Aorta (tissue), 5 donors: Measurements from ENCODE around the gene SERPINE1. TPM values are rescaled to one million over a fixed set of nuclear protein-coding genes. Genes with fewer than 3 reads are reported as not detected.
"Not testable (repeated sequence)": the region's sequence is repeated elsewhere in the genome, so short reads cannot be mapped to it uniquely, and the experiment has no call there.

Experiments used
- ATAC-seq: fragments of 200-7000 bp; cut with Tn5 transposase; one replicate; pipeline ENCODE4 v1.9.1; 2022; ENCODE audit warnings: moderate library complexity; ENCODE audit not compliant: low FRiP score
- DNase-seq, 2 donors: peaks; one replicate each; pipeline ENCODE4 v3.0.0-alpha.2; 2020
- H3K27ac ChIP-seq, 2 donors: one replicate each; pipeline ENCODE4 v1.5.1; 2013; ENCODE audit warnings: low read length in 2 of 2, mild to moderate bottlenecking in 2 of 2, moderate library complexity in 2 of 2, control low read depth in 1 of 2, inconsistent platforms in 1 of 2, low read depth in 1 of 2
- H3K27me3 ChIP-seq, 2 donors: one replicate each; pipeline ENCODE4 v1.6.1; 2013; ENCODE audit warnings: control low read depth in 1 of 2, low read length in 1 of 2, mild to moderate bottlenecking in 1 of 2, moderate library complexity in 1 of 2; ENCODE audit not compliant: insufficient read depth in 2 of 2, control insufficient read depth in 1 of 2
- H3K36me3 ChIP-seq, 2 donors: one replicate each; pipeline ENCODE4 v1.6.1; 2013; ENCODE audit warnings: control low read depth in 1 of 2, low read length in 1 of 2, mild to moderate bottlenecking in 1 of 2; ENCODE audit not compliant: insufficient read depth in 2 of 2, control insufficient read depth in 1 of 2
- H3K4me1 ChIP-seq, 2 donors: one replicate each; pipeline ENCODE4 v1.6.1; 2013; ENCODE audit warnings: low read length in 2 of 2, control low read depth in 1 of 2, mild to moderate bottlenecking in 1 of 2, moderate library complexity in 1 of 2; ENCODE audit not compliant: insufficient read depth in 2 of 2, control insufficient read depth in 1 of 2
- H3K4me3 ChIP-seq, 2 donors: one replicate each; pipeline ENCODE4 v1.5.1; 2013; ENCODE audit warnings: low read length in 2 of 2, control low read depth in 1 of 2, mild to moderate bottlenecking in 1 of 2
- H3K9me3 ChIP-seq: one replicate; pipeline ENCODE4 v1.6.1; 2013; ENCODE audit warnings: mild to moderate bottlenecking, low read length; ENCODE audit not compliant: control insufficient read depth
- WGBS, 2 donors: extraction: QIAGEN DNeasy Blood & Tissue Kit; methylation state at CpG; one replicate each; pipeline ENCODE4 v1.1.7; 2013; 5-methylcytosine and 5-hydroxymethylcytosine counted together
- intact Hi-C, 2 donors: fragments of 100-400 bp; cut with DNase I; formaldehyde crosslinking; loops; one replicate each; pipeline versions ENCODE4 v1.14.2 to v1.15.0; 2022
- polyA plus RNA-seq, 2 donors: library from polyadenylated mRNA; stranded (reverse); fragments of 200-250 nt; gene quantifications; one replicate each; pipeline ENCODE4 v1.2.3, GENCODE V29; 2013
- total RNA-seq, 2 donors: library from RNA; stranded (reverse); fragmentation: NEBNext Ultra II Directional; extraction: Animal tissue kit (Norgen Biotek cat#: 25700); gene quantifications; one replicate each; pipeline ENCODE4 v1.2.1, GENCODE V29; 2021
- donor health status: healthy with polysubstance abuse.
- donor health status: Bipolar disorder and iron deficiency.
- donor health status: DM: no; HTN: no; CAD: no.
- donor health status: DM: no; HTN: no; CAD: no.
- donor health status: DM: yes; HTN: yes; CAD: no.

SERPINE1 gene
- total and polyA plus RNA-seq, 4 donors = 57.1 to 693 (median 104) TPM

- no peaks in the 10 kb centered on the region for H3K4me1 ChIP-seq
- no peak overlapping the region for H3K4me3 ChIP-seq
- intact Hi-C loops = no loop called here
- H3K36me3 ChIP-seq = peaks cover 0 to 2% of the 10 kb centered on the region in 2 donors
- H3K9me3 ChIP-seq = no peaks in the 10 kb centered on the region
- no peak overlapping the region for H3K27ac ChIP-seq
- no peak for ATAC-seq
- H3K27me3 ChIP-seq = no peaks in the 10 kb centered on the region
- WGBS, 2 donors = 96% methylated on average over 41 of the region's 41 CpGs
- no peak for DNase-seq
These were observed 37.9 kb upstream of the SERPINE1 start for GRCh38 chr7:101088858-101089529.

- no peak overlapping the region for H3K4me3 ChIP-seq
- ATAC-seq (no peak), DNase-seq (no peak)
- WGBS, 2 donors = 86 to 91% methylated on average over 9 of the region's 9 CpGs
- H3K9me3 ChIP-seq = no peaks in the 10 kb centered on the region
- intact Hi-C loops = no loop called here
- H3K27me3 ChIP-seq = no peaks in the 10 kb centered on the region
- H3K4me1 ChIP-seq = no peaks in the 10 kb centered on the region
- peaks cover 0 to 2% of the 10 kb centered on the region in 2 donors for H3K36me3 ChIP-seq
- H3K27ac ChIP-seq = no peak overlapping the region
These were observed 37.0 kb upstream of the SERPINE1 start for GRCh38 chr7:101089876-101090275.

GRCh38 chr7:101092266-101092905 is 34.5 kb upstream of the SERPINE1 start:
- H3K4me3 ChIP-seq, H3K36me3 ChIP-seq, DNase-seq, H3K27me3 ChIP-seq, H3K27ac ChIP-seq, H3K4me1 ChIP-seq, ATAC-seq, H3K9me3 ChIP-seq, intact Hi-C loops: not testable (repeated sequence)
- WGBS, 2 donors = 93 to 94% methylated on average over 37 to 53 of the region's 53 CpGs

GRCh38 chr7:101093906-101094305 is 33.0 kb upstream of the SERPINE1 start:
- no peaks in the 10 kb centered on the region for H3K9me3 ChIP-seq
- WGBS, 2 donors = 9 to 14% methylated on average over 4 of the region's 4 CpGs
- intact Hi-C loops = loop anchor here in 1 of 2 donors (2.0 kb wide), 1 partner anchor 45 kb away; no protein-coding TSS in a partner anchor
- DNase-seq (no peak), ATAC-seq (no peak)
- no peaks in the 10 kb centered on the region for H3K4me1 ChIP-seq
- no peaks in the 10 kb centered on the region for H3K27me3 ChIP-seq
- no peak overlapping the region for H3K4me3 ChIP-seq
- peaks cover 0 to 1% of the 10 kb centered on the region in 2 donors for H3K36me3 ChIP-seq
- no peak overlapping the region for H3K27ac ChIP-seq

- intact Hi-C loops = loop anchor here in 1 of 2 donors (2.0 kb wide), 1 partner anchor 44 kb away; no protein-coding TSS in a partner anchor
- ATAC-seq (peak; percentile 17), DNase-seq (no peak)
- Histone ChIP-seq H3K9me3 (no peaks in the 10 kb centered on the region), H3K27me3 (no peaks in the 10 kb centered on the region), H3K36me3 (no peaks in the 10 kb centered on the region), H3K27ac (peak overlapping the region in 1 of 2 donors; percentile 64), H3K4me1 (no peaks in the 10 kb centered on the region), H3K4me3 (no peak overlapping the region)
- 45 to 51% methylated on average over 9 of the region's 9 CpGs for WGBS, 2 donors
These were observed 32.5 kb upstream of the SERPINE1 start for GRCh38 chr7:101094376-101094775.

- Histone ChIP-seq H3K4me3 (no peak overlapping the region), H3K4me1 (no peaks in the 10 kb centered on the region), H3K27ac (peak overlapping the region in 1 of 2 donors; percentile 17), H3K9me3 (no peaks in the 10 kb centered on the region), H3K36me3 (no peaks in the 10 kb centered on the region), H3K27me3 (no peaks in the 10 kb centered on the region)
- WGBS, 2 donors = 34 to 35% methylated on average over 12 of the region's 12 CpGs
- ATAC-seq = peak; percentile 70
- peak in 1 of 2 donors; percentile 67 for DNase-seq
- intact Hi-C loops = loop anchor here (2.0 to 5.0 kb wide), 2 partner anchors 37 to 44 kb away; no protein-coding TSS in a partner anchor
These were observed 32.0 kb upstream of the SERPINE1 start for GRCh38 chr7:101094791-101095375.

- ATAC-seq (no peak), DNase-seq (no peak)
- Histone ChIP-seq H3K9me3 (no peaks in the 10 kb centered on the region), H3K4me1 (no peaks in the 10 kb centered on the region), H3K27me3 (no peaks in the 10 kb centered on the region), H3K4me3 (no peak overlapping the region), H3K36me3 (no peaks in the 10 kb centered on the region), H3K27ac (no peak overlapping the region)
- WGBS, 2 donors = 50 to 59% methylated on average over 6 of the region's 6 CpGs
- intact Hi-C loops = loop anchor here in 1 of 2 donors (5.0 kb wide), 1 partner anchor 36 kb away; no protein-coding TSS in a partner anchor
These were observed 30.5 kb upstream of the SERPINE1 start for GRCh38 chr7:101096331-101096956.

GRCh38 chr7:101096957-101097347 is 30.0 kb upstream of the SERPINE1 start:
- Histone ChIP-seq H3K27ac (no peak overlapping the region), H3K4me1 (no peaks in the 10 kb centered on the region), H3K4me3 (no peak overlapping the region), H3K36me3 (no peaks in the 10 kb centered on the region), H3K9me3 (no peaks in the 10 kb centered on the region), H3K27me3 (no peaks in the 10 kb centered on the region)
- intact Hi-C loops = loop anchor here in 1 of 2 donors (5.0 kb wide), 1 partner anchor 35 kb away; no protein-coding TSS in a partner anchor
- DNase-seq = no peak
- ATAC-seq = no peak
- WGBS, 2 donors = 82% methylated on average over 5 of the region's 5 CpGs
